Measurements from ENCODE around the gene SERPINA1. TPM values are rescaled to one million over a fixed set of nuclear protein-coding genes. Genes with fewer than 3 reads are reported as not detected.

SERPINA1 gene
- total and polyA plus RNA-seq, 2 of the 13 experiments (the other 11 are each of a cell fraction or from before 2014, with no cell fraction given) = 3,266 to 11,015 TPM

GRCh38 chr14:94428610-94429009 lies 40.2 kb upstream of the SERPINA1 start:
- H3K36me3 ChIP-seq (replicated peaks in 1 of 2; ENCODE audit: control insufficient read depth in 1 of 2, insufficient read depth in 2 of 2, low read length in 2 of 2) = no peaks in the 10 kb centered on the region
- no peak for TF ChIP-seq TOPORS (CRISPR knock-in tag; IDR thresholded peaks at IDR 0.05)
- TF ChIP-seq SNAI1 (CRISPR knock-in tag; IDR thresholded peaks at IDR 0.05; ENCODE audit: borderline replicate concordance) = no peak
- no peak for TF ChIP-seq TEAD2 (CRISPR knock-in tag; IDR thresholded peaks at IDR 0.05)
- TF ChIP-seq ZNF839 (CRISPR knock-in tag; IDR thresholded peaks at IDR 0.05; ENCODE audit: borderline replicate concordance) = no peak
- TF ChIP-seq ZNF703 (CRISPR knock-in tag; IDR thresholded peaks at IDR 0.05; ENCODE audit: borderline replicate concordance) = no peak
- no peak for TF ChIP-seq GMEB1 (CRISPR knock-in tag; IDR thresholded peaks at IDR 0.05; ENCODE audit: borderline replicate concordance)
- no peak for TF ChIP-seq ELF4 (CRISPR knock-in tag; IDR thresholded peaks at IDR 0.05; ENCODE audit: borderline replicate concordance)
- TF ChIP-seq SMAD1 (CRISPR knock-in tag; IDR thresholded peaks at IDR 0.05; ENCODE audit: borderline replicate concordance, low read depth) = no peak
- no peak for TF ChIP-seq DR1 (CRISPR knock-in tag; IDR thresholded peaks at IDR 0.05)
- no peak for TF ChIP-seq FOXO4 (CRISPR knock-in tag; conservative IDR thresholded peaks at IDR 0.05)
- TF ChIP-seq STAT5B (CRISPR knock-in tag; IDR thresholded peaks at IDR 0.05) = no peak
- TF ChIP-seq POLR2AphosphoS2 (IDR thresholded peaks at IDR 0.05; ENCODE audit: low read depth, low read length) = no peak
- no peak for TF ChIP-seq ZC3H13 (CRISPR knock-in tag; IDR thresholded peaks at IDR 0.05)
- TF ChIP-seq, protein P1, sequence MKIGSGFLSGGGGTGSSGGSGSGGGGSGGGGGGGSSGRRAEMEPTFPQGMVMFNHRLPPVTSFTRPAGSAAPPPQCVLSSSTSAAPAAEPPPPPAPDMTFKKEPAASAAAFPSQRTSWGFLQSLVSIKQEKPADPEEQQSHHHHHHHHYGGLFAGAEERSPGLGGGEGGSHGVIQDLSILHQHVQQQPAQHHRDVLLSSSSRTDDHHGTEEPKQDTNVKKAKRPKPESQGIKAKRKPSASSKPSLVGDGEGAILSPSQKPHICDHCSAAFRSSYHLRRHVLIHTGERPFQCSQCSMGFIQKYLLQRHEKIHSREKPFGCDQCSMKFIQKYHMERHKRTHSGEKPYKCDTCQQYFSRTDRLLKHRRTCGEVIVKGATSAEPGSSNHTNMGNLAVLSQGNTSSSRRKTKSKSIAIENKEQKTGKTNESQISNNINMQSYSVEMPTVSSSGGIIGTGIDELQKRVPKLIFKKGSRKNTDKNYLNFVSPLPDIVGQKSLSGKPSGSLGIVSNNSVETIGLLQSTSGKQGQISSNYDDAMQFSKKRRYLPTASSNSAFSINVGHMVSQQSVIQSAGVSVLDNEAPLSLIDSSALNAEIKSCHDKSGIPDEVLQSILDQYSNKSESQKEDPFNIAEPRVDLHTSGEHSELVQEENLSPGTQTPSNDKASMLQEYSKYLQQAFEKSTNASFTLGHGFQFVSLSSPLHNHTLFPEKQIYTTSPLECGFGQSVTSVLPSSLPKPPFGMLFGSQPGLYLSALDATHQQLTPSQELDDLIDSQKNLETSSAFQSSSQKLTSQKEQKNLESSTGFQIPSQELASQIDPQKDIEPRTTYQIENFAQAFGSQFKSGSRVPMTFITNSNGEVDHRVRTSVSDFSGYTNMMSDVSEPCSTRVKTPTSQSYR (CRISPR knock-in tag; IDR thresholded peaks at IDR 0.05; ENCODE audit: borderline replicate concordance) = no peak
- TF ChIP-seq HNRNPL (IDR thresholded peaks at IDR 0.05; ENCODE audit: low read depth, low read length) = no peak
- TF ChIP-seq ZSCAN29 (CRISPR knock-in tag; conservative IDR thresholded peaks at IDR 0.05) = no peak
- no peak for TF ChIP-seq ZNF136 (CRISPR knock-in tag; IDR thresholded peaks at IDR 0.05; ENCODE audit: low read depth)
- no peak for TF ChIP-seq ZNF891 (CRISPR knock-in tag; IDR thresholded peaks at IDR 0.05)
- WGBS (ENCODE audit: low lambda C conversion rate) = 68% methylated on average over 2 of the region's 2 CpGs
- no peak for DNase-seq (ENCODE audit: low spot score)
- POLR2A ChIA-PET = no interaction called here
- intact Hi-C loops (cut with micrococcal nuclease; ENCODE audit: unreplicated experiment) = no loop called here
- H4K20me1 ChIP-seq (ENCODE audit: insufficient read depth, low read length) = no peaks in the 10 kb centered on the region
- H3K9ac ChIP-seq (ENCODE audit: insufficient read depth, low read depth, low read length) = no peak overlapping the region
- no TSS peak for BruUV-seq (replicated peaks)
- no peaks in the 10 kb centered on the region for H3K27me3 ChIP-seq (ENCODE audit: control insufficient read depth in 1 of 2, insufficient read depth in 2 of 2, low read length in 2 of 2)
- CTCF ChIA-PET (ENCODE audit: low intra/inter-chr PET ratio, low total read pairs) = no interaction called here
- H3K9me3 ChIP-seq (ENCODE audit: low read length) = peaks cover 13% of the 10 kb centered on the region; the same call in 1 of the 2 replicates
- H2AFZ ChIP-seq (ENCODE audit: low read length) = no peak overlapping the region
- no peaks in the 10 kb centered on the region for H3K79me2 ChIP-seq (ENCODE audit: insufficient read depth, low read length)
- no peak overlapping the region for H3K27ac ChIP-seq (ENCODE audit: extremely low read length, insufficient read depth, low read length)
- no peak for ATAC-seq
- peaks cover 43% of the 10 kb centered on the region for H3K4me1 ChIP-seq (ENCODE audit: insufficient read depth, low read length)
- no peak overlapping the region for H3K4me3 ChIP-seq (replicated peaks in 1 of 3; ENCODE audit: insufficient read depth in 1 of 3, low read depth in 2 of 3, low read length in 3 of 3)
- H3K4me2 ChIP-seq (ENCODE audit: low read depth, low read length) = no peak overlapping the region
- in situ Hi-C loops (cut with HindIII; ENCODE audit: extremely low pct_ligation_motif_present, low pct_unique_long_range_greater_than_20kb) = loop anchor here (5.0 to 10.0 kb wide), 2 partner anchors 119 to 256 kb away; no protein-coding TSS in a partner anchor
- no peak for FAIRE-seq
